Head of caudate nucleus (tissue), 42 donors: ENCODE data around the gene PLA2G2A.
"Not testable (repeated sequence)": the region's sequence is repeated elsewhere in the genome, so short reads cannot be mapped to it uniquely, and the experiment has no call there.

Source experiments
- DNase-seq, 42 donors: peaks; one replicate each; pipeline versions ENCODE4 v3.0.0 to v3.0.0-alpha.2; 2020 to 2021; ENCODE audit warnings: mixed read lengths in 7 of 42
- intact Hi-C: fragments of 100-400 bp; cut with DNase I; formaldehyde crosslinking; loops from one replicate; pipeline ENCODE4 v1.15.0; 2022

Gene PLA2G2A

GRCh38 chr1:19940486-19941205 is 38.8 kb downstream of the PLA2G2A start:
- DNase-seq, result no peak
- intact Hi-C loops, result no loop called here

DNA sequence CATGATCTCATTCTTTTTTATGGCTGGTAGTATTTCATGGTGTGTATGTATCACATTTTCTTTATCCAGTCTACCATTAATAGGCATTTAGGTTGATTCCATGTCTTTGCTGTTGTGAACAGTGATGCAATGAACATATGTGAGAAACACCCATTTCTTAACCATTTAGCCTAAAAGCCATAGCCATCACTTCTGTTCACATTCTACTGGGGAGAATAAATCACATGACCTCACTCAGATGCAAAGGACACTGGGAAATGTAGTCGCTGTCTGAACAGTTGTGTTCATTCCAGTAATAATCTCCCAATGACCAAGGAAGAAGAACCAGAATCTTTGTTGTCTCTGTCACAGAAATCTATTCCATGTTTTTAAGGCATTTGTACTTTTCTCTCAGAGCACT is 40.9 kb downstream of the PLA2G2A start:
- intact Hi-C loops, result no loop called here
- no peak for DNase-seq

DNA sequence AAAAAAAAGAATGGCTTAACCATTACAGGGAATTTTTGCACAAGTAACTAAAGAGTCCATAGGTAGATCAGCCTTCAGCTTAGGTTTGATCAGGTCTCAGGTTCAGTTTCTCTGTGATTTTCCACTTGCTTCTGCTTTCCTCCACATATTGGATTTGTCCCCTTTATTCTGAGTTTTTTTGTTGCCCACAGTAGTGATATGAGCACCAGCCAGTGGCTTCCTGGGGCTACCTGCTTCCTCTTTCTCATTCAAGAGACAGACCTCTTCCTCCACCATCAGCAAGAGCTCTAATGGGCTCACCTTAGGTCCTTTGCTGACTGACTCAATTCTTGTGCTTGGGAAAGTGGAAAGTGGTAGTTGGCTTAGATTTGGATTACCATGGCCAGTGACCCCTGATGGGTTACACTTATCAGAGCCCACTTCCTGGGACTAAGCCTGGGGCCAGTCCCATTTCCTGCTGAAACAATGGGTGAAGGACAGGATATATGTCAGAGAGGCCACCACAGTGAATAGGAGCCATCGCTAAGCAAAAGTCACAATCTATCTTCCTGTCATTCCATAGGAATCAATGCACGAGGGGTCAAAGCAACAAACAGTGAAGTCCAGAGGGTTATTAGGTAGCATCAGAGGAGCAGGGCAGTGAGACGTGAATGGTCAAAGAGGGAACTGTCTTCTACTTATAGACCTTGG is 43.2 kb downstream of the PLA2G2A start:
- intact Hi-C loops, result no loop called here
- DNase-seq, result no peak

GRCh38 chr1:19934336-19934735 is 45.1 kb downstream of the PLA2G2A start:
- no peak for DNase-seq
- intact Hi-C loops, result no loop called here

DNA sequence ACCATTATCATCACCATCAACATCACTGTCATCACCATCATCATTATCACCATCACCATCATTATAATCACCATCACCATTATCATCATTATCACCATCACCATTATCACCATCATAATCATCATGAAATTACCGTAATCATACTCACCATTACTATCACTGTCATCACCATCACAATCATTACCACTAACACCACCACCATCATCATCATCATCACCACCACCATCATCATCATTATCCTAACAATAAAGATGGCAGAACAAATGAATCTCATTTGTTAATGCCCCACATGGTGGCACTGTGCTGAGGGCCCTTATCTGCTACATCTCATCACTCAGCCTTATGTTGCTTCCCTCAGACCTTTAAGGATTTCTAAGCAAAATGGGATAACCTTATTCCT is 46.6 kb downstream of the PLA2G2A start:
- intact Hi-C loops, result no loop called here
- no peak for DNase-seq

DNA sequence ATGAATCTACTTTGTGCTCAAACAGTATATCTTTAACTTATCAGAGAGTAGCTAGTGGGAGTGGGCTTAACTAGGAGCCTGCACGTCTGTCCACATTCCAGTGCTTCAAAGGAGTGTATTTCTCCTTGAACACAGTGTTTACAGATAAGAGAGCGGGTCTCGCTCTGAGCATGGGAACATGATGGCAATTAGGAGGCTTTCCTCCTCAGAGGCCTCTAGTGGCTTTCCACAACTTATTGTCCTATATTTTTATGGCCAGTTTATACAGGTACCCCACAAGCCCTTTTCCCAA is 52.3 kb downstream of the PLA2G2A start:
- intact Hi-C loops, DNase-seq: not testable (repeated sequence)

GRCh38 chr1:19926296-19927129 is 52.9 kb downstream of the PLA2G2A start:
- intact Hi-C loops, result no loop called here
- DNase-seq, result no peak
